Measurements from ENCODE around the gene C19orf67.

DNA sequence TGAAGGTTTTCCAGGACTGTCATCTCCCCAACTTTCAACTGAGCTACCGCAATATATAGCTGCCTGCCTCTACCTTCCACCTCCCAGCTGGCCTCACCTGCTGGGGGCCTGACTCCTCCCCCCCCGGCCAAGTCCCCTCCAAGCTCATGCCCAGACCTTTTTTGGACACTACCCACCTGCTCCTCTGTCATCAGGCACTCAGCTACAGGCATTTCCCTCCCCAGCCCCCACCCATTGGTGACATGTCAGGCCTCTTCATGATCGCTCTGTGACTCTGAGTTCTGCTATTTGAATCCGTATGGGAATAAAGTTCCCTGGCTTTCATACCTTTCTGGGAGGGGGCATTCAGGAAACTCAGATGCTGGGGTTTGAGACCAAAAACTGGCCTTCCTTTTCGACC lies 30.2 kb upstream of the C19orf67 start:
- TF ChIP-seq MIXL1 (CRISPR knock-in tag; IDR thresholded peaks at IDR 0.05) (no peak), RAD51 (IDR thresholded peaks at IDR 0.05; ENCODE audit: borderline replicate concordance) (no peak), SP5 (CRISPR knock-in tag; IDR thresholded peaks at IDR 0.05; ENCODE audit: borderline replicate concordance, low read depth) (no peak), KLF6 (CRISPR knock-in tag; IDR thresholded peaks at IDR 0.05) (no peak), ZNF510 (CRISPR knock-in tag; IDR thresholded peaks at IDR 0.05; ENCODE audit: low read depth) (no peak), KMT2B (CRISPR knock-in tag; IDR thresholded peaks at IDR 0.05) (no peak)
- TF ChIP-seq, protein P1, sequence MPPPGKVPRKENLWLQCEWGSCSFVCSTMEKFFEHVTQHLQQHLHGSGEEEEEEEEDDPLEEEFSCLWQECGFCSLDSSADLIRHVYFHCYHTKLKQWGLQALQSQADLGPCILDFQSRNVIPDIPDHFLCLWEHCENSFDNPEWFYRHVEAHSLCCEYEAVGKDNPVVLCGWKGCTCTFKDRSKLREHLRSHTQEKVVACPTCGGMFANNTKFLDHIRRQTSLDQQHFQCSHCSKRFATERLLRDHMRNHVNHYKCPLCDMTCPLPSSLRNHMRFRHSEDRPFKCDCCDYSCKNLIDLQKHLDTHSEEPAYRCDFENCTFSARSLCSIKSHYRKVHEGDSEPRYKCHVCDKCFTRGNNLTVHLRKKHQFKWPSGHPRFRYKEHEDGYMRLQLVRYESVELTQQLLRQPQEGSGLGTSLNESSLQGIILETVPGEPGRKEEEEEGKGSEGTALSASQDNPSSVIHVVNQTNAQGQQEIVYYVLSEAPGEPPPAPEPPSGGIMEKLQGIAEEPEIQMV (CRISPR knock-in tag; IDR thresholded peaks at IDR 0.05; ENCODE audit: low read depth), result no peak
